Activated CD8-positive, alpha-beta memory T cell treated with anti-CD3 and anti-CD28 coated beads, Interleukin-2, amount 50 U/mL, for 4 hours (primary cell): ENCODE data around the gene SSBP1.
"Not testable (repeated sequence)": the region's sequence is repeated elsewhere in the genome, so short reads cannot be mapped to it uniquely, and the experiment has no call there.

ENCODE experiments used
- DNase-seq: peaks from one replicate; pipeline ENCODE4 v3.0.0-alpha.2; 2020

SSBP1 gene, protein sequence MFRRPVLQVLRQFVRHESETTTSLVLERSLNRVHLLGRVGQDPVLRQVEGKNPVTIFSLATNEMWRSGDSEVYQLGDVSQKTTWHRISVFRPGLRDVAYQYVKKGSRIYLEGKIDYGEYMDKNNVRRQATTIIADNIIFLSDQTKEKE

DNA sequence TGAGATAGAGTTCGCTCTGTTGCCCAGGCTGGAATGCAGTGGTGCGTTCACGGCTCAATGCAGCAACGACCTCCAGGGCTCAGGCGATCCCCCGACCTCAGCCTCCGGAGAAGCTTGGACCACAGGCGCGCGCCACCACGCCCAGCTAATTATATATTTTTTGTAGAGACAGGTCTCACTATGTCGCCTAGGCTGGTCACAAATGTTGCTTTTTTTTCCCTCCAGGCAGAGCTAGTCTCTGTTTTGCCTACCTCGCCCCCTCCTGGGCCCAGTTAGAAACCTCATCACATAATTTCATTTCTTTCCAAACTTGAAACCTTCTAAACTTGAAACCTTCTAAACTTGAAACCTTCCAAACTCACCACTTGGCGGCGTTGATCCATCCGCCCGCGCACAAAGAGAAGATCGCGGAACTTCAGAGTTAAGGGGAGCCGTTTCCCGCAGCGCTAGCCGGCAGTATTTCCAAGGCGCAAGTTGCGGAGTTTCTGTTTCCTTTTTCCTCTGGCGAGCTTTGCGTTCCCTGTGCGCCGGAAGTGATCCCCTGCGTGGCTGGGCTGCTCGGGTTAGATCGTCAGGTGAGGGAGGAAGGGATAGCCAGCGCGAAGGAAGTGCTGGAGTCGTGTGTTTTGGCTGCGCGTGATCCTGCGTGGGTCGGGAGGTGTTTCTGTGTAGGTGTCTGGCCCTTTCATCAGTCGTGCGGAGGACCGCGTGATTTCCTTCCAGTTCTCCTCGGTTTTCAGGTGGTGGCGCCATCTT is at the start of gene SSBP1:
Gene SSBP1, plus strand, starts transcription at position 523 of the 756 bp plus-strand sequence. CDS start 809 bp downstream, outside the sequence.
- DNase-seq = peak; percentile 88

DNA sequence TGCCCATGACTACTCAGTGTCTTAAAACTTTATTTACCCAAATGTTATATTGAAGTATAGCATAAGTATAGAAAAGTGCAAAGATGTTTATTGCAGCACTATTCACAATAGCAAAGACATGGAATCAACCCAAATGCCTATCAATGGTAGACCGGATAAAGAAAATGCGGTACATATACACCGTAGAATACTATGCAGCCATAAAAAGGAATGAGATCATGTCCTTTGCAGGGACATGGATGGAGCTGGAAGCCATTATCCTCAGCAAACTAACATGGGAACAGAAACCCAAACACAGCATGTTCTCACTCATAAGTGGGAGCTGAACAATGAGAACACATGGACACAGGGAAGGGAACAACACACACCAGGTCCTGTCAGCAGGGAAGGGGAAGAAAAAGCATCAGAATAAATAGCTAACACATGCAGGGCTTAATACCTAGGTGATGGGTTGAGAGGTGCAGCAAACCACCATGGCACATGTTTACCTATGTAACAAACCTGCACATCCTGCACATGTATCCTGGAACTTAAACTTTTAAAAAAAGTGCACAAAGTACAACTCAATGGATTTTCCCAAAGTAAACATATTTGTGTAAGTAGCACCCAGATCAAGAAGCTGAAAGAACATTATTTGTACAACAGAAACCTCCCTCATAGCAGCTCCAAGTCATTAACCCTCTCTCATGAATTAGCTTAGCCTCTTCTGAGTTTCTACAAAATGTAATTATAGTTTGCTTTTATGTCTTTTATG is 48.9 kb upstream of the SSBP1 start:
- not testable (repeated sequence) for DNase-seq

DNA sequence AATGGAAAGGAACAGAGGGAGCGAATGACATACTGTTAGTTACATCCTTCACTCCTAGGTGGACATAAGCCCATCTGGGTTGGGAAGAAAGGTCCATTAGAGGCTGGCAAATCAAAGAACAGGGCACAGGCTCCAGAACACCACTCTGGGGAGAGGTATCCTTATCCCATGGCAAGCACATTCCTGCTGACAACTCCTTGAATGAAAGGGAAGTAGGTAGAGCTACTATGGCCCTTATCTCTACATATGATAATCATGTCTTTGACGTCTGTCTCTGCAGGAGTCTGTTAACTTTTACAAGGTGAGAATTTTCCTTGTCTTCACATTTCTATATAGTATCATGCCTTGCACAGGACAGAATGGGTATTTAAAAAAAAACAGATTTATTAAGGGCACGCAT is 46.6 kb upstream of the SSBP1 start:
- no peak for DNase-seq

DNA sequence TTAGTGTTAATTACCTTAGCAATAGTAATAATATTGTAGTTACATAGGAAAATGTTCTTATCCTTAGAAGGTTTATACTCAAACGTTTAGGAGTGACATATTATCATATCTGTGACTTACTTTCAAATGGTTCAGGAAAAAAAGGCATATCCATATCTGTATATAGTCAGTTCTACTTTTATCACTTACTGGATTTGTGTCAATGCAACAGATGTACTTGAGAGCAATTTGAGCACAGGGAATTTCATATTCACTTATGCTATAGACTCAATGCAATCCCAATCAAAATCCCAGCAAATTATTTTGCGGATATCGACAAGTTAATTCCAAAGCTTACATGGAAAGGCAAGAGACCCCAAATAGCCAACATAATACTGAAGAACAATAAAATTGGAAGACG is 46.2 kb upstream of the SSBP1 start:
- no peak for DNase-seq

DNA sequence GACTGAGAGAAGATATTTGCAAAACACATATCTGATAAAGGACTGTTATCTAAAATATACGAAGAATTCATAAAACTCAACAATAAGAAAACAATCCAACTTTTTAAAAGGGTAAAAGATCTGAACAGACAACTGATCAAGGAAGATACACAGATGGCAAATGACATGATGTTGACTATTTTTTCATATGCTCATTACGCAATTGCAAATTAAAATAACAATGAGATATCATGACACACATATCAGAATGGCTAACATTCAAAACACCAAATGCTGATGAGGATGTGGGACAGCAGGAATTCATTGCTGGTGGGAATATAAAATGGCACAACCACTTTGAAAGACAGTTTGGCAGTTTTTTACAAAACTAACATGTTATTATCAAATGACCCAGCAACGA is 45.1 kb upstream of the SSBP1 start:
- DNase-seq = no peak

DNA sequence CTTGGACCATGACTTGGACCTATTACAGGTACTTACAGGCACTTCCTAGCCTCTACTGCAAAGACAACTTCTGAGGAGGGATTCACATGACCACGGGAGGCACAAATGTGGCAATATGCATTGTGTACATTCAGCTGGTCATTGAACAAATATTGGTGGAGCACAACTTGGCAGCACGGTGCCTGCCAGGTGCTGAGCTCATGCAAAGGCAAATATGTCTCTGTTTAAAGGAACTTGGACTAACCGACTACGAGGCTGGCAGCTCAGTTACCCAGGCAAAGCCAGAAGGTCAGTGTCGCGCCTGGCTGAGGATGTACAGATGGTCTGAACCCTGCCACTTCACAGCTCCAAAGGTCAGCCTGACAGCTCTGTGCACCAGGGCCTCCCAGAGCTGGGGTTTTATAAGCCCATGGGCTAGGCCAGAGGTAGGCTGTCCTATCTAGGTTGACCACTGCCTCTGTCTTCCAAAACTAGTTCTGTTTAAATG is 42.3 kb upstream of the SSBP1 start:
- DNase-seq = no peak

DNA sequence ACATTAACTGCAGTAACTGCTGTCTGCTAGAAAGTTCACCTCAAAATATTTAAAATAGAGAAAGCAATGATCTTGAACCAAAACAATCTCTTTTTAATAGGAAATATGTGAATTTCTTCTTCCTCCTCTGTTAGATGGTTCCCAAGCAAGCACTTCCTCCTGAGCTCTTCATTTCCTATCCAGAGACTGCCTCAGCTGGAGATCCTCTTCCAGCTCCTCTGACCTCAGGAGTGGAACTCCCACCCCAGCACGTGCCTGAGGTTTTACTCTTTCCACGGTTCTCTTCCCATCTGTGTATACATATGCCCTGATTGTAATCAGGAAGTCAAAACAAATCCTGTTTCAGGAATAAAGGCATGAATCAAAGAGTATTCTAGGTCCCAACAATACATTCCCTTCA is 41.8 kb upstream of the SSBP1 start:
- no peak for DNase-seq

DNA sequence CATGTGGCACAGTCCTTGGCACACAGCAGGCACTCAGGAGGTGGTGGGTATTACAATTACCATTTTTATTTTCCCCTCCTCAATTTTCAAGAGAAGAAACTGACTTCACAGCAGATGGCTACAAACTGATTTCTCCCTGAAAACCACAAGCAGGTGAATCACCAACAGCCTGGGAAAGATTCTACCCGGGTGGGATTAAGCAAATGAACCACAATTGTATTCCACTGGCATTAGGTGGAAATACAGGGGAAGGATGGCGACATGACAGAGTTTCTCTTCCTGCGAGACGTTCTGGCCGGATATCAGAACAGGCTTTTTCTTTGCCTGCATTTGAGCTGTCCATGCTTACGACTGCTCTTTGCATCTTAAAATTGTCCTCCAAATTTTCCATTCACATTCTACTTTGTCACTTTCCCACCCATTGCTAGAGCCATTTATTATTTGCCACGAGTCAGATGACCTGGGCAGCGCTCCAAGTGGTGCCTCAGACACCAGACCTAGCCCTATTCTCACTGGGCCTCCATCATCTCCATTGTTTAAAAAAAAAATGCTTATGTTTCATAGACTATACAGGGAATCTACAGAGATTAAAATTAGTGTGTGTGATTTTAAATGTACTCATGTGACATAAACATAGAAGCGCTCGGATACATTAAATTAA is 40.8 kb upstream of the SSBP1 start:
- DNase-seq = no peak

DNA sequence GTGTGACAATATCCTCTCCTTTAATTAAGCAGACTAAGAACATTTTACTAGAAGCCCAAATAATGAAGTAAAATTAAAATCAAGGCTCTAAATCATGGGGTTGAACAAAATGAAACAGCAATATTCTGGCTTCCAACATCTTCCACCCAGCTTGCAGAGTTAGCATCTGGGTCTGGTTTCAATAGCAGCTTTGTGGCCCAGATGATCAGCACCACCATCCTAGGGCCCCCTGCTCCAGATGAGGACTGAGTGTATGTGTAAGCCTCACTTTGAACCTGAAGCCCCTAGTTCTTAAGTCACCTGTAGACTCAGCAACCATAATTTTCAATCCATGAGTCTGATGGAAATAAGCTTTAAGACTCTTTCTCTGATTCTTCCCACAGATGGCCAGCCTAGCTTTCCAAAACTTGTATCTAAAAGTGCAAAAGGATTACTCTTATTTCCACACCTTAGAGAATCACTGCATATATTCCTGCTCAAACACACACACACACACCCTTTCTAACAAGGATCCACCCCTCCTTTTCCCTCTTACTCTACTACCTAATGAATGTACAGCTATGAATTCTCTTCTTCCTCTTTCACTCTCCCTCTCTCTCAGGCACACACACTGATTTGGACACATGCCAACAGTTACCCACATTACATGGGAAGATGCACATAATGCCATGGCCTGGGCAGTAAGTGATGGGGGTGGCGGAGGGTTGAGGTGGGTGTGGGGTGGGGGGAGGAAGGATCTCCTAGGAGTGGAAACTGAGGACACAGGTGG is 39.7 kb upstream of the SSBP1 start:
- DNase-seq = no peak

DNA sequence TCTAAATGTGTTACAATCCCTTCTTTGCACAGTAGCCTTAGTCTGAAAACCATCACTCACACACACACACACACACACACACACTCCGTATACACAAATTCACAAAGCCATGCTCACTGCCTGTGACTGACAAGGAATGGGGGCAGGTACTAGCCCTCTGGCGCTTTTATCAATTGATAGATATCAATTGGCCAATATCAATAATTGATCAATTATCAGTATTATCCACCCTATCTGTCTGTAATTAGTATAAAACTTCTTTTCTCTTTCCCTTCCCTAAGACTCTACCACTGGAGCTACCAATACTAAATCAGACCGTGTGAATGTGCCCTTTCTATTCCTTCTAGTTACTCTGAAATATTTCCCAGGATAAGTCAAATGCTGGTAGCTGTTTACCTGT is 38.3 kb upstream of the SSBP1 start:
- DNase-seq = no peak

DNA sequence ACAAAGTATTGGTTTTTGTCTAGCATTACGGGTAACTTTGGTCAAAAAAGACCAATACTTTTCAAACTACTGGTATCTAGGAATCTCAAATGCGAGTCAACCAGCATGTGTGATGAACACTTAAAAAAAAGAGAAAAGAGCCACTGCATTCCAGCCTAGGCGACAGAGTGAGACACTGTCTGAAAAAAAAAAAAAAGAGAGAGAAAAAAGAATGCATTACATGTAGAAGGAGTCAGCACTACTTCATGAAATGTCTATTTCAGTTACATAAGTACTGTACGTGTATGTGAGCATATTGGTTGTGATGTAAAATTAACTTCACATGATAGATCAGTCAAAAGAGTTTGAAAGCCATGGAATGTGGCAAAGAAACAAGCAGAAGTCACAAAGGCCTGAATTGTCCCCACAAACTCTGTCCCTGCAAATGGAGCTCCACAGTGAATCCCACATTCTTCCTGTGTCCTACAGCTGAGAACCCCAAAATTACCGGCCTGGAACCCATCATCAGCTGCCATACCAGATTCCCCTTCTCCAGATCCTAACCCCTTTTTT is 37.8 kb upstream of the SSBP1 start:
- DNase-seq = no peak

DNA sequence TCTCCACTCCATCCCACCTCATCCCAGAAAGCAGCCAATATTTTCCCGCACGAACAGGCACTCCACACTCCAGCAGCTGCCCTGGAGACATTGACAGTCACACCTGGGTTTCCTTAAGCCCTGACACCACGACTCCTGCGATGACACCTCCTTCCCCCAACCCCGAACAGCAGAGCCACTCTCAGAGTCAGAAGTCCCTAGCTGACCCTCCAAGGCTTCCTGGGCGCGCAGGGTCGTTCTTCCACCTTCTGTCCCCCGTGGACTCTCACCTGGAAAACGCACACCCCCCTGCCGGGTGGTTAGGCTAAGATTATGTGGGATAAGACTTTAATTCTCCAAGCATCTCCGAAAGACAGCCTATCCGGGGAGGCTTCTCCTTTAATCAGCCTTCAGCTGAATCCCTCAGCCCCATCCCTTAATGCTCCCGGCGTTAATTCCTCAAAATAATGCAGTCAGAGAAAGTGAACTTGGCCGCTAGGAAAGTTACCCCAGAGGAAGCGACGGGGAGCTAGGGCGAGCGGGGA is 37.2 kb upstream of the SSBP1 start:
- DNase-seq = peak; percentile 19

DNA sequence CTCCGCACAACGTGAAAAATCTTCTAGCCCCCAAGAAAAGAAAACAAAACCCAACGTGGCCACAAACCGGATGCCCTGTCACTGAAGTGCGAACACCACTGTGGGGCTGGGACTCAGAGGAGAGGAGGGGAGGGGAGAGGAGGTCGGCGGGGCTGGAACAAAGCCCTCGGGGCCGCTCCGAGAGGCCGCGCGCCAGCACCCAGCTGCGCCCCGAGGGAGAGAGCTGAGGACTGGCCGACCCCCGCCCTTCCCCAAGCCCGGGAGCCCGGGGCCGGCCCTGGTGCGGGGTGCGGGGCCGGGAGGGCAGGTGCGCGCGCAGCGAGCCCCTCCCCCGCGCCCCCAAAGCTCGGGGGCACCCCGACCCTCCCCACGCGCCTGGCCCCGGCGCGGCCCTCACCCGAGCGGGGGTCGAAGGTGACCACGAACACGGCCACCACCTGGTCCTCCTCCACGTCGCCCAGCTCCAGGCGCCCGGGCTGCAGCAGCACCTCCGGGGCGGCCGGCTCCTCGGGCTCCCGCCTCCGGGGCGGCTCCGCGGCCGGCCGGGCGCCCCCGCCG is 36.6 kb upstream of the SSBP1 start:
- DNase-seq = peak; percentile 64

DNA sequence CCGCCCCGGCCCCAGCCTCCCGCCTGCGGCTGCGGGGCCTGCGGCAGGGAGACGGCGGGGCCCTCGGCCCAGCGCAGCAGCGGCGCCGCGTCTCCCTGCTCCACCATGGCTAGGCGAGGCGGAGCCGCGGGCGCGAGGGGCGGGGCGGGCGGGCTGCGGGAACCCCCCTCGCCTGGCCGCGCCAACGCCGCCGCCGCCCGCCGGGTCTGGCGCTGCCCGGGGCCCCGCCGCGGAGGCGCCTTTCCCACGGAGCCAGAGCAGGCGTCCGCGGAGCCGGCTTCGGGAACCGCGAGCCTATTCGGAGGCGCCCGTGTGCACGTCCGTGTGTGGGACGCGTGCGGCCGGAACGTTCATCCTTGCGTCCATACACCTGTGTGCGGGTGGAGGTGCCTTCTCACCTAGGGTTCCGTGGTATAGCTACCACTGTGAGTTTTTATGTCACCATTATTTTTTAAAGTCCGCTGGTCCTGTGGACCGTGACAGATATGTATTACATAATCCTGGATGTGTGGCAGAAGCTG is 36.1 kb upstream of the SSBP1 start, which contains the start of gene DENND11:
Gene DENND11, minus strand, starts transcription at position 120 of the 521 bp plus-strand sequence. Its CDS starts 13 bp downstream, at position 107.
- DNase-seq = peak; percentile 52

DNA sequence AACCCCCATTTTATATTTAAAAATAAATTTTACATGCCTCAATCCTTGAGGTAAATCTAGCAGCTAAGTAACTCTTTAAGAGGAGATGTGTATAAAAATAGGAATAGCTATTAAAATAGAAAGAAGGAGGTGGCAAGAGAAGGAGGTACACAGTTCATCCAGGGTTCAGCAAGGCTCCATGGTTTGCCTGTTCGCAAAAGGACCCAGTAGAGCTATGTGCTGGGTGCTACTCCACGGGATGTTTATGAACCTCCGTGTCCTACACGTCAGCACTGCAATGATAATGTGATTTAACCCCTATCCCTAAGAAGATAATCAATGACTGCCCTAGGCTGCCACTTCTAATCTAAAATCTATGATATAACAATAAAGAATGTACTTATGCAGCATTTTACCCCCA is 35.3 kb upstream of the SSBP1 start:
- no peak for DNase-seq

DNA sequence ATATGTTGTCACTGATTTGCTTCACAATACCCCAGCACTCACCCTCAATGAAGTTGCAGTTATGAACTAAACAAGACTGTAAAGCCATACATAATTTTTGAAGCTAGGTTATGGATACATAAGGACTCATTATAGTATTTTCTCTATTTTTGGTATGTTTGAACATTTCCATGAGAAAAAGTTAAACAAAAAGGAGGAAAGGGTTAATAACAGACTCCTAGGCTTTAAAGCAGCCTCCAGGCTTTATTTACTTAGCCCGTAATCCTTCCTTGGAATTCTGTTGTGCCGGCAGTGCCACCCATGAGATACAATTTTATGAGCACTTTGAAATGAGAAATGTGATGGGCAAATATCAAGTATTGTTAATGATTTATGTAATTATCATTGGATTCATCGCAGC is 34.0 kb upstream of the SSBP1 start:
- DNase-seq = no peak

DNA sequence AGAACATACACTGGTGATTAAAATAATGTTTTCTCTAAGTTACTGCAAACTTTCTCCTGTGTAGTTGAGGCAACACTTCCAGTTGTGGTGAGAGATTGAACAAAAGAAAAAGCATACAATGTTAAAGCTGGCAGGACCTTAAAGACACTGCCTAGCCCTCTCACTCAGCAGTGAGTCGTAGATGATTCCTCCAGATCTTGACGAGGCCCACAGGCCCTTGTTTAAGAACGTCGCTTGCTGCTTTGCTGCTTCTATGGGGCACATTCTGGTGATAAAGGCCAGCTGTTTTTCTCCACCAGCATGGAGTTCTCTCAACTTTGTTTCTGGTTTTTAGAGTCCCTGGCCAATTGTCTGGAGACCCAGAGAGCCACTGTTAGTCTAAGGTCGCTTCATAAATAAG is 33.4 kb upstream of the SSBP1 start:
- DNase-seq = no peak

DNA sequence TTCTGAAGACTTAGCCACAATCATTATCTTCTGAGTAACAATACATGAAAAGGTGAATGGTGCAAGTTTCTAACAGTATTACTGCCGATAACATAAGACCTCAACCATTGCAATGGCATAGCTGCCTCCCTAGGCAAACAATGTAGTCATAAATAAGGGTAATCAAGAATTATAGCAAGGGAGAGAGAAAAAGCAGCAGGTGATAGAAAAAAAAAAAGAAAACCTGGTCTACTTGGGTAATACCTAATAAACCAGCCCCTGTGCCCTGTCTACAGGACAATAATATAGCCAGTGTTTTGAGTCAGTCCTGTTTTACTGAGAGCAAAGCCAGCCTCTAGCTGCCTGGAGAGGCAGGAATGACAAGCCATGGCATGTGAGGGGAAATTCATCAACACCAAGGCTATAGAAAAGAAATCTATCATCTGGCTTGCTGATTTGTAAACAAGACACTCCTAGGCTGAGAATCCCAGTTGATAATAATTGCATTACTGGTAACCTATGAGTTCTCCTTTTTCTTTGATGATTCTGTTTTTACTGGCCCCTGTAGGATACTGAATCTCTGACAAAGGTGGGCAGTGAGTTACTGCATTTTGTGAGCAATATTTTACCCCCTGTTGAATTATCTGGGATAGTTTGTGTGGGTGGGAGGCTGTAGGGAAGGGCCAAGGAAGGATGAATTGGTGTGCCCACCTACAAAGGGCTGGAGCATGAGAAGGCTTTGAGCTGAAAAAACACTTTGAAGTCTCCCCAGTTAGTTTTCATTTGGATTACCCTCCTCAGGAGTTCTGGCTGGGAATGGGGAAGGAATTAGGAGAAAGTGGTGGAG is 31.7 kb upstream of the SSBP1 start:
- DNase-seq = no peak

DNA sequence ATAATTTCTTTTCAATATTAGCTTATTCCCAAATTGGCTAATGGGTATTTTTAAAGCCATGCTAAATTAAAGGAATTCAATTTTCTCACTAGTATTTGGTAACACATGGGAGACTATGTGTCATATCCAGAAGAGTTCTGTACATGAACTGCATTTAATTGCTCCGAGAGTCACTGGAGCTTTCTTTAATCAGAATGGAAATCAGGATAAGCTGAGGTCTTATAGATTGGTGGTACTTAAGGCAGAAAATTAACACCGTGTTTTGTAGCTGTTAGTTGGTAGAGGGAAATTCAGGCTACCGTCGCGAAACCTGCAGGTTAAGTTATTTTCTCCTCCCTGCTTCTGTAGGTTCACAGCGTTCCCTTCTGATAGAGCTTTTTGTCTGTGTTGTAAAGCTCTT is 29.8 kb upstream of the SSBP1 start, which contains the start of gene WEE2:
Gene WEE2, plus strand, starts transcription at position 3 of the 400 bp plus-strand sequence. CDS start 406 bp downstream, outside the sequence.
- no peak for DNase-seq

DNA sequence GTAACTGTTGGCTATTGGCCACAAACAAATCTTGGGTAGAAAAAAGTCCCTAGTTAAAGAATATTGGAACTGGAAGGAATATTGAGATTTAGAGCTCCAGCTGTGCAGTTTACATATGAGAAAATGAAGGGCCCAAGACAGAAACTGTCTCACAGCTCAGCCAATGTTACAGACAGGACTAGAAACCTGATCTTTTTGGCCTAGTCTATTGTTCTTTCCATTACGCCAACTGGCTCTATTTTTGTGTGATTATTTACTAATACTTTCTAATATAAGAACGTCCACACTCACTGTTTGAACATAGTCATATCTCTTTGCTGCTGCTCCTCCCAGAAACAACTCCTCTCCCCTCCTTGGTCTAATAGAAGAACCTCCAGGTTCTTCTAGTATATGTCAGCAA is 28.8 kb upstream of the SSBP1 start:
- DNase-seq = no peak
